Measurements from ENCODE around the gene RAPGEF5.

DNA sequence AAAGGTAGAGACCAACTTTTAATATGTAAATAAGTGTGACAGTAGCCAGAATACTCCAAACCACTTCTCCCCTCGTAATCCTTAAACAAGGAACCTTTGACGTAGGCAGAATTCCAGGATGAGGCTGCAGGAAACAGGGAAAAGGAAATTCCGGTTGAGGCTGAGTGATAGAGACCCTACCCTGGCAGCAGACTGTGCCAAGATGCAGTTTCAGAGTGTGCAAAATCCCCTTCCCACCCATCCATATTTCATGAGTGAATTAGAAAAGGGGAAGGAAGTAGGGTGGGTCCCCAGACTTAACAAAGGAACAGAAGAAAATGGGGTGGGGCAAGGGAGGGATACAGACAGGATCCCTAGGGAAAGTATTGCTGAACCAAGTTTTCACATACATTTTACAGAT is 143.0 kb downstream of the RAPGEF5 start:
- TF ChIP-seq ZNF274 (IDR thresholded peaks at IDR 0.05; ENCODE audit: low read depth, low read length) (no peak), YY1 (IDR thresholded peaks at IDR 0.05; ENCODE audit: insufficient read depth, insufficient read length) (no peak), SUZ12 (IDR thresholded peaks at IDR 0.05; ENCODE audit: extremely low read depth, insufficient read depth, insufficient read length) (no peak)

All from NT2/D1 (cell line).